WTC11 (cell line): ENCODE measurements around the gene GRWD1.

ENCODE experiments used
- ARID4B ChIP-seq: sonication (generic); formaldehyde crosslinking; IDR thresholded peaks from 2 replicates; pipeline ENCODE4 v1.8.0; 2023; ENCODE audit warnings: missing genetic modification reagents, mild to moderate bottlenecking, borderline replicate concordance
- ATF1 ChIP-seq: sonication (generic); formaldehyde crosslinking; IDR thresholded peaks from 2 replicates; pipeline ENCODE4 v1.8.1; 2023; ENCODE audit warnings: mild to moderate bottlenecking, moderate library complexity, missing genetic modification reagents
- CTCF ChIP-seq: fragments of 200-600 bp; IDR thresholded peaks from 2 replicates; pipeline ENCODE4 v1.8.0; 2022; ENCODE audit warnings: antibody characterized with exemption
- ETV6 ChIP-seq: sonication (generic); formaldehyde crosslinking; IDR thresholded peaks from 2 replicates; pipeline ENCODE4 v1.8.1; 2022; ENCODE audit warnings: mild to moderate bottlenecking, missing genetic modification reagents
- FOXP1 ChIP-seq: sonication (generic); formaldehyde crosslinking; IDR thresholded peaks from 2 replicates; pipeline ENCODE4 v1.8.0; 2022; ENCODE audit warnings: missing genetic modification reagents, mild to moderate bottlenecking, moderate library complexity, borderline replicate concordance
- FOXP4 ChIP-seq: sonication (generic); formaldehyde crosslinking; IDR thresholded peaks from 2 replicates; pipeline ENCODE4 v1.8.0; 2022; ENCODE audit warnings: mild to moderate bottlenecking, missing genetic modification reagents
- IRF2 ChIP-seq: sonication (generic); formaldehyde crosslinking; IDR thresholded peaks from 2 replicates; pipeline ENCODE4 v1.8.0; 2022; ENCODE audit warnings: low read depth, missing genetic modification reagents, borderline replicate concordance
- KAT7 ChIP-seq: sonication (generic); formaldehyde crosslinking; IDR thresholded peaks from 2 replicates; pipeline ENCODE4 v1.8.1; 2023; ENCODE audit warnings: missing genetic modification reagents, mild to moderate bottlenecking, borderline replicate concordance
- SP1 ChIP-seq: sonication (generic); formaldehyde crosslinking; conservative IDR thresholded peaks from 2 replicates; pipeline ENCODE4 v1.8.1; 2022; ENCODE audit warnings: missing genetic modification reagents
- USF2 ChIP-seq: sonication (generic); formaldehyde crosslinking; IDR thresholded peaks from 2 replicates; pipeline ENCODE4 v1.8.1; 2023; ENCODE audit warnings: mild to moderate bottlenecking, missing genetic modification reagents, moderate library complexity
- ZSCAN18 ChIP-seq: fragments of 250-450 bp; sonication (Bioruptor Pico); IDR thresholded peaks from 2 replicates; pipeline ENCODE4 v2.1.2; 2022; ENCODE audit warnings: mild to moderate bottlenecking, moderate library complexity

GRCh38 chr19:48444129-48444935 lies 1.5 kb upstream of the GRWD1 start:
- no peak for TF ChIP-seq SP1 (CRISPR knock-in tag)
- TF ChIP-seq CTCF: no peak
- no peak for TF ChIP-seq USF2 (CRISPR knock-in tag)
- no peak for TF ChIP-seq ZSCAN18
- no peak for TF ChIP-seq ATF1 (CRISPR knock-in tag)
- TF ChIP-seq FOXP4: no peak
- TF ChIP-seq KAT7: no peak
- no peak for TF ChIP-seq ETV6 (CRISPR knock-in tag)
- no peak for TF ChIP-seq IRF2 (CRISPR knock-in tag)
- TF ChIP-seq FOXP1 (CRISPR knock-in tag): no peak
- no peak for TF ChIP-seq ARID4B (CRISPR knock-in tag)
